Neural crest cell (in vitro differentiated cells): ENCODE measurements around the gene NCR2. TPM values are rescaled to one million over a fixed set of nuclear protein-coding genes. Genes with fewer than 3 reads are reported as not detected.

Experiments used
- DNase-seq: peaks from one replicate; pipeline ENCODE4 v3.0.0; 2021; ENCODE audit warnings: low read depth, mixed read lengths, low spot score
- H3K27ac Mint-ChIP-seq: one replicate; pipeline ENCODE4 v1.8.0; 2021; ENCODE audit warnings: mild to moderate bottlenecking, mixed read lengths; ENCODE audit not compliant: unreplicated experiment
- H3K27me3 Mint-ChIP-seq: 2 replicates; pipeline ENCODE4 v1.8.0; 2021; ENCODE audit warnings: low read depth, mild to moderate bottlenecking, mixed read lengths
- H3K36me3 Mint-ChIP-seq: 2 replicates; pipeline ENCODE4 v1.8.0; 2021; ENCODE audit warnings: low read depth, mild to moderate bottlenecking, mixed read lengths
- H3K4me1 Mint-ChIP-seq: 2 replicates; pipeline ENCODE4 v1.8.0; 2021; ENCODE audit warnings: mixed read lengths
- H3K4me3 Mint-ChIP-seq: one replicate; pipeline ENCODE4 v1.8.0; 2021; ENCODE audit warnings: mild to moderate bottlenecking, mixed read lengths
- H3K9me3 Mint-ChIP-seq: 2 replicates; pipeline ENCODE4 v1.8.0; 2021; ENCODE audit warnings: mixed read lengths
- total RNA-seq: library from RNA; stranded (reverse); gene quantifications from 2 replicates; pipeline ENCODE4 v1.2.1, GENCODE V29; 2021
- TF ChIP-seq, protein P1 (sequence below): fragments of 200-600 bp; sonication (generic); conservative IDR thresholded peaks from 2 replicates; pipeline ENCODE4 v1.5.0; 2021; ENCODE audit warnings: antibody characterized with exemption, mild to moderate bottlenecking

The NCR2 gene
- total RNA-seq, 1 donor from 2014 or later: not detected

DNA sequence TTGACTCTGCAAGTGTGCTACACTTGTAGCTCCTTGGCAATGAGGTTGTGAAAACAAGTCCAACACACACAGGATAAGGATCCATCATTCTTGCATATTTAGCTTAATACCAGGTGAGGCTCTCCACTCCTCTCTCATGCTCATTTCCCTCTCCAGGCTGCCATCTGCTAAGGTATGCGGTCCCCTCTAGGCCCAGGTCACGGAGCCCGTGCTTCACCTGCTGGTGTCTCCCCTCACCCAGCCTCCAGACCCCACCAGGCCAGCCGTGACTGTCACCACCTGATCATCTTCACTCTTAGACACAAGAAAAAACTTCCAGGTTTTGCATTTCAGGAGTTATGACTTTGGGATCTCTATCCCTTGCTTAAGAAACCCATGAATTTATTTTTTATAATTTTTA lies 14.2 kb upstream of the NCR2 start:
- H3K27me3 Mint-ChIP-seq: peaks cover 57% of the 10 kb centered on the region
- no peaks in the 10 kb centered on the region for H3K9me3 Mint-ChIP-seq
- TF ChIP-seq, protein P1, sequence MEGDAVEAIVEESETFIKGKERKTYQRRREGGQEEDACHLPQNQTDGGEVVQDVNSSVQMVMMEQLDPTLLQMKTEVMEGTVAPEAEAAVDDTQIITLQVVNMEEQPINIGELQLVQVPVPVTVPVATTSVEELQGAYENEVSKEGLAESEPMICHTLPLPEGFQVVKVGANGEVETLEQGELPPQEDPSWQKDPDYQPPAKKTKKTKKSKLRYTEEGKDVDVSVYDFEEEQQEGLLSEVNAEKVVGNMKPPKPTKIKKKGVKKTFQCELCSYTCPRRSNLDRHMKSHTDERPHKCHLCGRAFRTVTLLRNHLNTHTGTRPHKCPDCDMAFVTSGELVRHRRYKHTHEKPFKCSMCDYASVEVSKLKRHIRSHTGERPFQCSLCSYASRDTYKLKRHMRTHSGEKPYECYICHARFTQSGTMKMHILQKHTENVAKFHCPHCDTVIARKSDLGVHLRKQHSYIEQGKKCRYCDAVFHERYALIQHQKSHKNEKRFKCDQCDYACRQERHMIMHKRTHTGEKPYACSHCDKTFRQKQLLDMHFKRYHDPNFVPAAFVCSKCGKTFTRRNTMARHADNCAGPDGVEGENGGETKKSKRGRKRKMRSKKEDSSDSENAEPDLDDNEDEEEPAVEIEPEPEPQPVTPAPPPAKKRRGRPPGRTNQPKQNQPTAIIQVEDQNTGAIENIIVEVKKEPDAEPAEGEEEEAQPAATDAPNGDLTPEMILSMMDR: no peak
- H3K4me1 Mint-ChIP-seq: peaks cover 11% of the 10 kb centered on the region
- no peaks in the 10 kb centered on the region for H3K36me3 Mint-ChIP-seq
- no peak overlapping the region for H3K4me3 Mint-ChIP-seq
- H3K27ac Mint-ChIP-seq: no peak overlapping the region
- no peak for DNase-seq

DNA sequence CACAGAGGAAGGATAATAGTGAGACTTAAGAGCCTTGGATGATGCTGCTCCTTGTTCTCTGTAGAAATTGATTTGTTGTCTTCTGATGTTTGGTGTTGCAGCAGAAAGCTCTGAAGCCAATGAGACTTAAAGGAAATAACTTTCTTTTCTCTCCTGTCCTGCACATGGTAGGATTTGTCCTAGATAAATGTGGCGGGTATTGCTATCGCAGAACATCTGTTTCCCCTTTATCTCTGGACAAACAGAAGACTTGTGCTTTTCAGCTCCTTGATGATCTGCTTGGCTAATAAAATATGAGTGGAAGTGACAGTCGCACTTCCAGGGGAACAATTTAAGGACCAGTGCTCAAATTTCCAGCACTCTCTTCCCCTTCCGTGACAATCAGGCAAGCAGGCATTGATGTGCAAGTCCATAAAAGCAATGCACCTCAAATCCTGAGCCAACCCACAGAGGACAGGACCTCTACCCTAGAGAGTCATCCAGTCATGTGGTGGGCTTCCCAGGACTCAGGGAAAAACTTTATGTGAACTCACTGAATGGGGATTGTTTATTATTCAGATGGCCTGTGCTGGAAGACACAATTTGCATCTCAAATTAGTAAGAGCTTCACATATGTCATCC lies 9.9 kb upstream of the NCR2 start:
- no peaks in the 10 kb centered on the region for H3K36me3 Mint-ChIP-seq
- H3K4me1 Mint-ChIP-seq: no peaks in the 10 kb centered on the region
- TF ChIP-seq, protein P1: no peak
- no peaks in the 10 kb centered on the region for H3K9me3 Mint-ChIP-seq
- H3K27me3 Mint-ChIP-seq: peaks cover 54% of the 10 kb centered on the region
- no peak overlapping the region for H3K4me3 Mint-ChIP-seq
- no peak overlapping the region for H3K27ac Mint-ChIP-seq
- no peak for DNase-seq

DNA sequence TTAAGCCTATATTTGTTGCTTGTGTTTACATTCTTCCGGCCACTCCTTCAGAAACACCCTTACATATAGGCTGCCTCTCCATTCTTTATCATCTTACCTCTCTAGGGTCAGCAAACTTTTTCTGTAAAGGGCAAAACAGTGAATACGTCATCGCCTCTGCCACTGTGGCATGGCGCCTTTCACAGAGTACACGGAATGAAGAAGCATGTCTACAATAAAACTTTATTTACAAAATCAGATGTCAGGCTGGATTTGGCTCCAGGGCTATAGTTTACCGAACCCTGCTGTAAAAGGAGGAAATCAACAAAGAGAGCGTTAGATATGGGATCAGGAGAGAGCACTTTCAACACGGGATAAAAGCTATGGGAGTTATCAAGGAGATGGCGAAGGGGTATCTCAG lies 9.3 kb upstream of the NCR2 start:
- H3K27me3 Mint-ChIP-seq: peaks cover 54% of the 10 kb centered on the region
- TF ChIP-seq, protein P1: no peak
- no peaks in the 10 kb centered on the region for H3K36me3 Mint-ChIP-seq
- DNase-seq: no peak
- no peak overlapping the region for H3K4me3 Mint-ChIP-seq
- no peaks in the 10 kb centered on the region for H3K4me1 Mint-ChIP-seq
- H3K27ac Mint-ChIP-seq: no peak overlapping the region
- H3K9me3 Mint-ChIP-seq: no peaks in the 10 kb centered on the region

DNA sequence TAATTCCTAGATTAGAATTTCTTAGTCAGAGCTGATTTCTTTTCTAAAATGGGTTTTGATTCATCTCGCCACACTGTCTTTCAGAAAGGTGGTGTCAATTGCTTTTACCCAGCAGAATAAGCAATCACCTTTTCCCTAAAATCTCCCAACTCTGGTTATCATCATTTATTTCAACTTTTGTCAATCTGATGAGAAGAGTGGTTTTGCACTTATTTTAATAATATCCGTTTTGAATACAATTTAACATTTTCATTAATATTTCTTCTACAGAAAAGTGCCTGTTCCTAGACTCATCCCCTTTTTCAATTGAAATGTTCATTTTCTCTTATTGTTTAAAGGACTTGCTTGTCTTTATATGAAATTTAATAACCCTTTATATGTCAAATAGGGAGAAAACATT lies 8.2 kb upstream of the NCR2 start:
- DNase-seq: no peak

DNA sequence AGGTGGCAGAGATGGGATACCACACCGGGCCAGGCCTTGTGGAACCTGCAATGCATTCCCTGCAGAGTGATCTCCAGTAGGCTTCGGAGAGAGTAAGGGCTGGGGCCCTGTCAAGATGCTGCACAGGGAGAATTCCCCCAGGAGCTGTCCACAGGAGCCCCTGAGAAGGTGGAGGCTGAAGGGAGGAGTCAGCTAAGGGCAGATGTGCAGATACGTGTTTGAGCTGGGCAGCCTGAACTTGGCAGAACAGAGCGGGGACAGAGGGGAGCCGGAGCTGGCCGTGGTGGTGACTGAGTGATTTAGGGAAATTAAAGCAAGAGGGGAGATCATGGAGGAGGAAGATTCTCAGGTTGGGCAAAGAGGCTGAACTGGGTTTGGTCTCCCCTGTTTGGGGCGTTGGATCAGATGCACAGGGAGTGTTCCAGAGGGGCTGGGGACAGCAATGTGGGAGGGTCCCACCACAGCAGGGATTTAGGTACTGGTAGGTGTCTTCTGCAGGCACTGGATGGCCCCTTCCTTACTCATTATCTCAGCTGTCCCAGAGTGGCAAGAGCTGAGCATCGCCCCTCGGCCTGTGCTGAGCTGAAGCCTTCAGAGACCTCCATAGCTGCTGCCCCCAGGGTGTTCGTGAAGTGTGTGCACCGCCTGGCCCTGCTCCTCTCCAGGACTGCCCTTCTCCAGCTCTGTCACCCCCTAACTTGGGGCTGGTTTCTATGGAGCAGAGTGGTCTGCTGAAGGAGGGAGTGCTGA lies 3.8 kb upstream of the NCR2 start:
- no peak for DNase-seq
- no peaks in the 10 kb centered on the region for H3K4me1 Mint-ChIP-seq

More for the DNA sequence above, 8.2 kb upstream of the NCR2 start:
- H3K4me3 Mint-ChIP-seq: no peak overlapping the region
- H3K36me3 Mint-ChIP-seq: no peaks in the 10 kb centered on the region
- H3K4me1 Mint-ChIP-seq: no peaks in the 10 kb centered on the region
- H3K27ac Mint-ChIP-seq: no peak overlapping the region
- no peaks in the 10 kb centered on the region for H3K9me3 Mint-ChIP-seq
- peaks cover 48% of the 10 kb centered on the region for H3K27me3 Mint-ChIP-seq
- TF ChIP-seq, protein P1: no peak

More for the DNA sequence above, 3.8 kb upstream of the NCR2 start:
- Mint-ChIP-seq H3K4me3 (no peak overlapping the region), H3K27me3 (peaks cover 25% of the 10 kb centered on the region), H3K27ac (no peak overlapping the region), H3K36me3 (no peaks in the 10 kb centered on the region), H3K9me3 (no peaks in the 10 kb centered on the region)
- TF ChIP-seq, protein P1: no peak
